Left lung (tissue), 10 donors: ENCODE results near the gene ATP1A2. TPM values are rescaled to one million over a fixed set of nuclear protein-coding genes. Genes with fewer than 3 reads are reported as not detected.
A peak's percentile ranks its signal among the peaks of the same experiment; 100 is the strongest.

Experiments used
- ATAC-seq: fragments of 200-7000 bp; cut with Tn5 transposase; one replicate; pipeline ENCODE4 v1.9.1; 2020; ENCODE audit warnings: moderate library complexity
- DNase-seq, 4 donors: peaks; one replicate each; pipeline ENCODE4 v3.0.0-alpha.2; 2013 to 2020
- H3K27ac ChIP-seq, 2 donors: fragments of 200-600 bp; sonication (generic) in 1 of 2; one replicate each; pipeline versions ENCODE4 v1.5.0 to v1.8.0; 2020 to 2021
- H3K27me3 ChIP-seq, 2 donors: fragments of 200-600 bp; sonication (generic) in 1 of 2; one replicate each; pipeline versions ENCODE4 v1.5.0 to v1.8.0; 2020 to 2021
- H3K36me3 ChIP-seq, 2 donors: fragments of 200-600 bp; sonication (generic) in 1 of 2; one replicate each; pipeline versions ENCODE4 v1.5.0 to v1.8.0; 2020 to 2021
- H3K4me1 ChIP-seq, 2 donors: fragments of 200-600 bp; one replicate each; pipeline ENCODE4 v1.8.0; 2021
- H3K4me3 ChIP-seq, 2 donors: fragments of 200-600 bp; sonication (generic) in 1 of 2; one replicate each; pipeline versions ENCODE4 v1.5.0 to v1.8.0; 2020 to 2021; ENCODE audit warnings: mild to moderate bottlenecking in 1 of 2
- H3K9me3 ChIP-seq, 2 donors: fragments of 200-600 bp; sonication (generic) in 1 of 2; one replicate each; pipeline versions ENCODE4 v1.5.0 to v1.8.0; 2020 to 2021
- CTCF ChIP-seq, 2 donors: fragments of 200-600 bp; sonication (generic) in 1 of 2; IDR thresholded peaks; one replicate each; pipeline versions ENCODE4 v1.5.0 to v1.8.0; 2021; ENCODE audit warnings: antibody characterized with exemption in 2 of 2
- intact Hi-C, 2 donors: fragments of 100-400 bp; cut with DNase I; formaldehyde crosslinking; loops; one replicate each; pipeline versions ENCODE4 v1.11.2 to v1.14.2; 2022
- polyA plus RNA-seq, 6 donors: library from polyadenylated mRNA; unstranded; fragments of 120-200 nt; gene quantifications; one replicate each; pipeline ENCODE4 v1.2.1, GENCODE V29; 2013; ENCODE audit not compliant: insufficient read length in 6 of 6
- total RNA-seq, 2 donors: library from RNA; stranded (reverse); fragmentation: NEBNext Ultra II Directional; extraction: Animal tissue kit (Norgen Biotek cat#: 25700); gene quantifications; one replicate each; pipeline ENCODE4 v1.2.1, GENCODE V29; 2021
- donor health status: DM: no; HTN: yes; CAD: no.
- donor health status: DM: no; HTN: no; CAD: no.

ATP1A2 gene
- total and polyA plus RNA-seq, 8 donors, result 2.8 to 15.9 (median 10.4) TPM

- H3K27ac ChIP-seq, result peak within 1 kb of the TSS; percentile 89 to 90
- intact Hi-C loops, result no loop called here
- peaks cover 0 to 41% of the 10 kb centered on the region in 2 donors for H3K4me1 ChIP-seq
- TF ChIP-seq CTCF (IDR thresholded peaks at IDR 0.05), result no peak
- peak within 1 kb of the TSS; percentile 51 to 74 for H3K4me3 ChIP-seq
- no peaks in the 10 kb centered on the region for H3K27me3 ChIP-seq
- peak; percentile 78 to 95 (median 92) for DNase-seq
- ATAC-seq, result peak; percentile 84
- H3K36me3 ChIP-seq, result peaks cover 0 to 8% of the 10 kb centered on the region in 2 donors
- no peaks in the 10 kb centered on the region for H3K9me3 ChIP-seq
These were observed 17.4 kb upstream of the ATP1A2 start, which contains the start of gene IGSF8 for GRCh38 chr1:160097911-160098851. IGSF8 (minus strand) TSS chr1:160098619; CDS start chr1:160098472, 147 bp downstream.

GRCh38 chr1:160098852-160099561 lies 16.6 kb upstream of the ATP1A2 start:
- intact Hi-C loops, result no loop called here
- H3K36me3 ChIP-seq, result peaks cover 0 to under 1% of the 10 kb centered on the region in 2 donors
- ATAC-seq (peak; percentile 88), DNase-seq (peak; percentile 92 to 100 (median 98))
- H3K4me3 ChIP-seq, result peak overlapping the region; percentile 45 to 74
- H3K4me1 ChIP-seq, result peaks cover 0 to 41% of the 10 kb centered on the region in 2 donors
- H3K27me3 ChIP-seq, result no peaks in the 10 kb centered on the region
- TF ChIP-seq CTCF (IDR thresholded peaks at IDR 0.05), result no peak
- peak overlapping the region; percentile 89 to 90 for H3K27ac ChIP-seq
- no peaks in the 10 kb centered on the region for H3K9me3 ChIP-seq

- Histone ChIP-seq H3K4me1 (peaks cover 0 to 41% of the 10 kb centered on the region in 2 donors), H3K36me3 (no peaks in the 10 kb centered on the region), H3K27me3 (no peaks in the 10 kb centered on the region), H3K27ac (peak overlapping the region; percentile 89 to 90), H3K4me3 (no peak overlapping the region), H3K9me3 (no peaks in the 10 kb centered on the region)
- no peak for TF ChIP-seq CTCF (IDR thresholded peaks at IDR 0.05)
- DNase-seq (no peak), ATAC-seq (no peak)
- intact Hi-C loops, result loop anchor here in 1 of 2 donors (2.0 to 10.0 kb wide), 3 partner anchors 95 to 192 kb away; partner anchors contain the start of gene CASQ1
These were observed 15.7 kb upstream of the ATP1A2 start for GRCh38 chr1:160099716-160100375.

GRCh38 chr1:160101037-160101716 lies 14.4 kb upstream of the ATP1A2 start:
- intact Hi-C loops, result loop anchor here in 1 of 2 donors (2.0 to 10.0 kb wide), 3 partner anchors 94 to 191 kb away; partner anchors contain the start of gene CASQ1
- no peaks in the 10 kb centered on the region for H3K36me3 ChIP-seq
- H3K27ac ChIP-seq, result no peak overlapping the region
- H3K4me1 ChIP-seq, result peaks cover 0 to 37% of the 10 kb centered on the region in 2 donors
- no peaks in the 10 kb centered on the region for H3K27me3 ChIP-seq
- peak; percentile 89 to 92 for TF ChIP-seq CTCF (IDR thresholded peaks at IDR 0.05)
- no peaks in the 10 kb centered on the region for H3K9me3 ChIP-seq
- ATAC-seq (peak; percentile 44), DNase-seq (peak; percentile 67 to 91 (median 82))
- H3K4me3 ChIP-seq, result no peak overlapping the region
